ENCODE data around the gene MLLT6. TPM values are rescaled to one million over a fixed set of nuclear protein-coding genes. Genes with fewer than 3 reads are reported as not detected.

MLLT6 gene
- total and polyA plus RNA-seq, 2 of the 13 experiments (the other 11 are each of a cell fraction or from before 2014, with no cell fraction given) = 50.7 to 69.5 TPM

DNA sequence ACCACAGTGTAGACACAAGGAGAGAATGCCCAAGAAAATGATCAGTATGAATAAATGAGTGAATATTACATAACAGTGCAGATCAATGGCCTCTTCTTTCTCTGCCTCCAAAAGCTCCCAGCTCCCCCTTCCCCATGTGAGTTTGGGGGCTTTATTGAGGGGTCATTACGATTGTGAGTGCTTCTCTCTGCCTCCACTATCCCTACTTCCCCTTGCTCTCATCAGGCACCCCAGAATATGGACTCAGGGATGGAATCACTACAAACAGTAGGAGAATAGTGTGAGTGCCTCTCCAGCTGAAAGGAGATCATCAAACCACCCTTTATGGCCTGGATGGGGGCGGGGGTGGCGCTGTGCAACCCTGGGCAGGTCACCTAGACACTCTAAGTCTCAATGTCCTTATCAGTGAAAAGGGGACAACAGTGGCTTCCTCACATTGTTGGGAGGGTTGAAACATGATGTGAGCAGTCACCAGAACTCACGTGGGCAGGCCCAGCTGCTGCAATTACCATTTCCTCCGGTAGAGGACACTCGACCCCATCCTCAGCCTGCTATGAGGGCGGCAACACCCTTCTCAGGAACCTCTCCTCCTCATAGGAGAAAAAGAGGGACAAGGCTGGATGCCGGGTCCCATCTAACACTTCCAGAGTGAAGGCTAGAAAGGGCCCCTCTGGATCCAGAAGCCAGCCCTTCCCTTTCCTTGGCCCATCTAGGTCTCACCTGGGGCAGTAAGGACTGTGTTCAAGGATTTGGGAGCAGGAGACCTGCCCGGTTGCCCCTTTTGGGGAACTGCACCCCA lies 28.2 kb upstream of the MLLT6 start (continued):
- TF ChIP-seq ZNF296 (CRISPR knock-in tag; conservative IDR thresholded peaks at IDR 0.05) = no peak
- TF ChIP-seq, protein P1, sequence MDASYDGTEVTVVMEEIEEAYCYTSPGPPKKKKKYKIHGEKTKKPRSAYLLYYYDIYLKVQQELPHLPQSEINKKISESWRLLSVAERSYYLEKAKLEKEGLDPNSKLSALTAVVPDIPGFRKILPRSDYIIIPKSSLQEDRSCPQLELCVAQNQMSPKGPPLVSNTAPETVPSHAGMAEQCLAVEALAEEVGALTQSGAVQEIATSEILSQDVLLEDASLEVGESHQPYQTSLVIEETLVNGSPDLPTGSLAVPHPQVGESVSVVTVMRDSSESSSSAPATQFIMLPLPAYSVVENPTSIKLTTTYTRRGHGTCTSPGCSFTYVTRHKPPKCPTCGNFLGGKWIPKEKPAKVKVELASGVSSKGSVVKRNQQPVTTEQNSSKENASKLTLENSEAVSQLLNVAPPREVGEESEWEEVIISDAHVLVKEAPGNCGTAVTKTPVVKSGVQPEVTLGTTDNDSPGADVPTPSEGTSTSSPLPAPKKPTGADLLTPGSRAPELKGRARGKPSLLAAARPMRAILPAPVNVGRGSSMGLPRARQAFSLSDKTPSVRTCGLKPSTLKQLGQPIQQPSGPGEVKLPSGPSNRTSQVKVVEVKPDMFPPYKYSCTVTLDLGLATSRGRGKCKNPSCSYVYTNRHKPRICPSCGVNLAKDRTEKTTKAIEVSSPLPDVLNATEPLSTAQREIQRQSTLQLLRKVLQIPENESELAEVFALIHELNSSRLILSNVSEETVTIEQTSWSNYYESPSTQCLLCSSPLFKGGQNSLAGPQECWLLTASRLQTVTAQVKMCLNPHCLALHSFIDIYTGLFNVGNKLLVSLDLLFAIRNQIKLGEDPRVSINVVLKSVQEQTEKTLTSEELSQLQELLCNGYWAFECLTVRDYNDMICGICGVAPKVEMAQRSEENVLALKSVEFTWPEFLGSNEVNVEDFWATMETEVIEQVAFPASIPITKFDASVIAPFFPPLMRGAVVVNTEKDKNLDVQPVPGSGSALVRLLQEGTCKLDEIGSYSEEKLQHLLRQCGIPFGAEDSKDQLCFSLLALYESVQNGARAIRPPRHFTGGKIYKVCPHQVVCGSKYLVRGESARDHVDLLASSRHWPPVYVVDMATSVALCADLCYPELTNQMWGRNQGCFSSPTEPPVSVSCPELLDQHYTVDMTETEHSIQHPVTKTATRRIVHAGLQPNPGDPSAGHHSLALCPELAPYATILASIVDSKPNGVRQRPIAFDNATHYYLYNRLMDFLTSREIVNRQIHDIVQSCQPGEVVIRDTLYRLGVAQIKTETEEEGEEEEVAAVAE (CRISPR knock-in tag; IDR thresholded peaks at IDR 0.05; ENCODE audit: borderline replicate concordance) = 0 out of 2 replicates have a peak, but pooled peaks have one; percentile 48
- TF ChIP-seq ZNF709 (CRISPR knock-in tag; IDR thresholded peaks at IDR 0.05) = no peak
- TF ChIP-seq, protein P2, sequence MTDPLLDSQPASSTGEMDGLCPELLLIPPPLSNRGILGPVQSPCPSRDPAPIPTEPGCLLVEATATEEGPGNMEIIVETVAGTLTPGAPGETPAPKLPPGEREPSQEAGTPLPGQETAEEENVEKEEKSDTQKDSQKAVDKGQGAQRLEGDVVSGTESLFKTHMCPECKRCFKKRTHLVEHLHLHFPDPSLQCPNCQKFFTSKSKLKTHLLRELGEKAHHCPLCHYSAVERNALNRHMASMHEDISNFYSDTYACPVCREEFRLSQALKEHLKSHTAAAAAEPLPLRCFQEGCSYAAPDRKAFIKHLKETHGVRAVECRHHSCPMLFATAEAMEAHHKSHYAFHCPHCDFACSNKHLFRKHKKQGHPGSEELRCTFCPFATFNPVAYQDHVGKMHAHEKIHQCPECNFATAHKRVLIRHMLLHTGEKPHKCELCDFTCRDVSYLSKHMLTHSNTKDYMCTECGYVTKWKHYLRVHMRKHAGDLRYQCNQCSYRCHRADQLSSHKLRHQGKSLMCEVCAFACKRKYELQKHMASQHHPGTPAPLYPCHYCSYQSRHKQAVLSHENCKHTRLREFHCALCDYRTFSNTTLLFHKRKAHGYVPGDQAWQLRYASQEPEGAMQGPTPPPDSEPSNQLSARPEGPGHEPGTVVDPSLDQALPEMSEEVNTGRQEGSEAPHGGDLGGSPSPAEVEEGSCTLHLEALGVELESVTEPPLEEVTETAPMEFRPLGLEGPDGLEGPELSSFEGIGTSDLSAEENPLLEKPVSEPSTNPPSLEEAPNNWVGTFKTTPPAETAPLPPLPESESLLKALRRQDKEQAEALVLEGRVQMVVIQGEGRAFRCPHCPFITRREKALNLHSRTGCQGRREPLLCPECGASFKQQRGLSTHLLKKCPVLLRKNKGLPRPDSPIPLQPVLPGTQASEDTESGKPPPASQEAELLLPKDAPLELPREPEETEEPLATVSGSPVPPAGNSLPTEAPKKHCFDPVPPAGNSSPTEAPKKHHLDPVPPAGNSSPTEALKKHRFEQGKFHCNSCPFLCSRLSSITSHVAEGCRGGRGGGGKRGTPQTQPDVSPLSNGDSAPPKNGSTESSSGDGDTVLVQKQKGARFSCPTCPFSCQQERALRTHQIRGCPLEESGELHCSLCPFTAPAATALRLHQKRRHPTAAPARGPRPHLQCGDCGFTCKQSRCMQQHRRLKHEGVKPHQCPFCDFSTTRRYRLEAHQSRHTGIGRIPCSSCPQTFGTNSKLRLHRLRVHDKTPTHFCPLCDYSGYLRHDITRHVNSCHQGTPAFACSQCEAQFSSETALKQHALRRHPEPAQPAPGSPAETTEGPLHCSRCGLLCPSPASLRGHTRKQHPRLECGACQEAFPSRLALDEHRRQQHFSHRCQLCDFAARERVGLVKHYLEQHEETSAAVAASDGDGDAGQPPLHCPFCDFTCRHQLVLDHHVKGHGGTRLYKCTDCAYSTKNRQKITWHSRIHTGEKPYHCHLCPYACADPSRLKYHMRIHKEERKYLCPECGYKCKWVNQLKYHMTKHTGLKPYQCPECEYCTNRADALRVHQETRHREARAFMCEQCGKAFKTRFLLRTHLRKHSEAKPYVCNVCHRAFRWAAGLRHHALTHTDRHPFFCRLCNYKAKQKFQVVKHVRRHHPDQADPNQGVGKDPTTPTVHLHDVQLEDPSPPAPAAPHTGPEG (CRISPR knock-in tag; IDR thresholded peaks at IDR 0.05) = peak; percentile 97
- TF ChIP-seq ZNF382 (CRISPR knock-in tag; IDR thresholded peaks at IDR 0.05; ENCODE audit: borderline replicate concordance) = no peak
- no peak for TF ChIP-seq FOXM1 (CRISPR knock-in tag; IDR thresholded peaks at IDR 0.05)
- TF ChIP-seq ZNF841 (CRISPR knock-in tag; IDR thresholded peaks at IDR 0.05; ENCODE audit: borderline replicate concordance) = no peak
- TF ChIP-seq, protein P3, sequence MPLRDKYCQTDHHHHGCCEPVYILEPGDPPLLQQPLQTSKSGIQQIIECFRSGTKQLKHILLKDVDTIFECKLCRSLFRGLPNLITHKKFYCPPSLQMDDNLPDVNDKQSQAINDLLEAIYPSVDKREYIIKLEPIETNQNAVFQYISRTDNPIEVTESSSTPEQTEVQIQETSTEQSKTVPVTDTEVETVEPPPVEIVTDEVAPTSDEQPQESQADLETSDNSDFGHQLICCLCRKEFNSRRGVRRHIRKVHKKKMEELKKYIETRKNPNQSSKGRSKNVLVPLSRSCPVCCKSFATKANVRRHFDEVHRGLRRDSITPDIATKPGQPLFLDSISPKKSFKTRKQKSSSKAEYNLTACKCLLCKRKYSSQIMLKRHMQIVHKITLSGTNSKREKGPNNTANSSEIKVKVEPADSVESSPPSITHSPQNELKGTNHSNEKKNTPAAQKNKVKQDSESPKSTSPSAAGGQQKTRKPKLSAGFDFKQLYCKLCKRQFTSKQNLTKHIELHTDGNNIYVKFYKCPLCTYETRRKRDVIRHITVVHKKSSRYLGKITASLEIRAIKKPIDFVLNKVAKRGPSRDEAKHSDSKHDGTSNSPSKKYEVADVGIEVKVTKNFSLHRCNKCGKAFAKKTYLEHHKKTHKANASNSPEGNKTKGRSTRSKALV (CRISPR knock-in tag; IDR thresholded peaks at IDR 0.05) = no peak; the same call in 1 of the 2 replicates
- TF ChIP-seq ZNF563 (CRISPR knock-in tag; IDR thresholded peaks at IDR 0.05) = no peak
- TF ChIP-seq MLLT10 (CRISPR knock-in tag; IDR thresholded peaks at IDR 0.05) = no peak
- TF ChIP-seq, protein P4, sequence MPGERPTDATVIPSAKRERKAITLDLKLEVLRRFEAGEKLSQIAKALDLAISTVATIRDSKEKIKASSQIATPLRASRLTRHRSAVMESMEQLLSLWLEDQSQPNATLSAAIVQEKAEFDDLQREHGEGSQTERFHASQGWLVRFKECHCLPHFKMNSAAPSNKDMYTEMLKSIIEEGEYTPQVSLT (CRISPR knock-in tag; IDR thresholded peaks at IDR 0.05; ENCODE audit: borderline replicate concordance, low read depth) = no peak
- peak; percentile 71; the same call in 1 of the 2 replicates for TF ChIP-seq BORCS8-MEF2B (CRISPR knock-in tag; IDR thresholded peaks at IDR 0.05)
- TF ChIP-seq, protein P5, sequence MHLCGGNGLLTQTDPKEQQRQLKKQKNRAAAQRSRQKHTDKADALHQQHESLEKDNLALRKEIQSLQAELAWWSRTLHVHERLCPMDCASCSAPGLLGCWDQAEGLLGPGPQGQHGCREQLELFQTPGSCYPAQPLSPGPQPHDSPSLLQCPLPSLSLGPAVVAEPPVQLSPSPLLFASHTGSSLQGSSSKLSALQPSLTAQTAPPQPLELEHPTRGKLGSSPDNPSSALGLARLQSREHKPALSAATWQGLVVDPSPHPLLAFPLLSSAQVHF (CRISPR knock-in tag; IDR thresholded peaks at IDR 0.05) = no peak
- TF ChIP-seq MEIS1 (CRISPR knock-in tag; IDR thresholded peaks at IDR 0.05; ENCODE audit: borderline replicate concordance) = no peak

Measured in HepG2 (cell line).